Duodenal mucosa (tissue), 2 donors: ENCODE results near the gene FYN.

Experiments
- H3K27ac ChIP-seq: one replicate; pipeline ENCODE4 v1.7.0; 2013; ENCODE audit warnings: low read depth, low read length
- H3K27me3 ChIP-seq, 2 donors: one replicate each; pipeline ENCODE4 v1.7.0; 2013; ENCODE audit warnings: low read length in 2 of 2, control low read depth in 1 of 2; ENCODE audit not compliant: insufficient read depth in 2 of 2, control insufficient read depth in 1 of 2
- H3K36me3 ChIP-seq, 2 donors: one replicate each; pipeline ENCODE4 v1.7.0; 2013; ENCODE audit warnings: low read length in 2 of 2, control low read depth in 1 of 2; ENCODE audit not compliant: insufficient read depth in 2 of 2, control insufficient read depth in 1 of 2
- H3K4me1 ChIP-seq, 2 donors: one replicate each; pipeline ENCODE4 v1.7.0; 2013; ENCODE audit warnings: low read length in 2 of 2, control low read depth in 1 of 2; ENCODE audit not compliant: insufficient read depth in 2 of 2, control insufficient read depth in 1 of 2
- H3K4me3 ChIP-seq, 2 donors: one replicate each; pipeline ENCODE4 v1.7.0; 2013; ENCODE audit warnings: low read length in 2 of 2, low read depth in 1 of 2
- H3K9ac ChIP-seq, 2 donors: one replicate each; pipeline ENCODE4 v1.7.0; 2013; ENCODE audit warnings: low read length in 2 of 2, low read depth in 1 of 2
- H3K9me3 ChIP-seq, 2 donors: one replicate each; pipeline ENCODE4 v1.7.0; 2013; ENCODE audit warnings: low read length in 2 of 2, control low read depth in 1 of 2; ENCODE audit not compliant: control insufficient read depth in 1 of 2

The FYN gene

GRCh38 chr6:111680015-111680712 lies 193.1 kb downstream of the FYN start:
- Histone ChIP-seq H3K4me1 (peaks cover 15 to 20% of the 10 kb centered on the region in 2 donors), H3K27ac (no peak overlapping the region), H3K9ac (no peak overlapping the region), H3K27me3 (no peaks in the 10 kb centered on the region), H3K9me3 (no peaks in the 10 kb centered on the region), H3K4me3 (no peak overlapping the region), H3K36me3 (no peaks in the 10 kb centered on the region)

- Histone ChIP-seq H3K36me3 (peaks cover under 1 to 3% of the 10 kb centered on the region in 2 donors), H3K4me3 (no peak overlapping the region), H3K9ac (no peak overlapping the region), H3K27me3 (no peaks in the 10 kb centered on the region), H3K27ac (no peak overlapping the region), H3K9me3 (no peaks in the 10 kb centered on the region), H3K4me1 (peaks cover 21 to 27% of the 10 kb centered on the region in 2 donors)
Observed at GRCh38 chr6:111679126-111679858, 194.0 kb downstream of the FYN start.

- Histone ChIP-seq H3K4me1 (peaks cover 24 to 33% of the 10 kb centered on the region in 2 donors), H3K9ac (no peak overlapping the region), H3K27me3 (no peaks in the 10 kb centered on the region), H3K27ac (no peak overlapping the region), H3K4me3 (peak overlapping the region; percentile 29 to 56), H3K36me3 (peaks cover 3 to 13% of the 10 kb centered on the region in 2 donors), H3K9me3 (no peaks in the 10 kb centered on the region)
Observed at GRCh38 chr6:111677249-111677990, 195.8 kb downstream of the FYN start.

- no peaks in the 10 kb centered on the region for H3K27me3 ChIP-seq
- H3K36me3 ChIP-seq: peaks cover 5 to 24% of the 10 kb centered on the region in 2 donors
- no peak overlapping the region for H3K27ac ChIP-seq
- H3K9me3 ChIP-seq: no peaks in the 10 kb centered on the region
- no peak overlapping the region for H3K9ac ChIP-seq
- H3K4me3 ChIP-seq: peak overlapping the region; percentile 56
- peaks cover 24 to 33% of the 10 kb centered on the region in 2 donors for H3K4me1 ChIP-seq
Observed at GRCh38 chr6:111676383-111676782, 196.9 kb downstream of the FYN start.

GRCh38 chr6:111674883-111675282 lies 198.4 kb downstream of the FYN start:
- peaks cover 24 to 33% of the 10 kb centered on the region in 2 donors for H3K4me1 ChIP-seq
- H3K27me3 ChIP-seq: no peaks in the 10 kb centered on the region
- H3K4me3 ChIP-seq: peak overlapping the region in 1 of 2 donors; percentile 34
- peaks cover 9 to 30% of the 10 kb centered on the region in 2 donors for H3K36me3 ChIP-seq
- no peaks in the 10 kb centered on the region for H3K9me3 ChIP-seq
- no peak overlapping the region for H3K27ac ChIP-seq
- no peak overlapping the region for H3K9ac ChIP-seq

- no peaks in the 10 kb centered on the region for H3K27me3 ChIP-seq
- no peaks in the 10 kb centered on the region for H3K9me3 ChIP-seq
- peaks cover 24 to 33% of the 10 kb centered on the region in 2 donors for H3K4me1 ChIP-seq
- H3K36me3 ChIP-seq: peaks cover 9 to 34% of the 10 kb centered on the region in 2 donors
- no peak overlapping the region for H3K27ac ChIP-seq
- H3K4me3 ChIP-seq: no peak overlapping the region
- no peak overlapping the region for H3K9ac ChIP-seq
Observed at GRCh38 chr6:111674413-111674812, 198.8 kb downstream of the FYN start.

GRCh38 chr6:111673937-111674336 lies 199.3 kb downstream of the FYN start:
- H3K4me1 ChIP-seq: peaks cover 24 to 30% of the 10 kb centered on the region in 2 donors
- no peak overlapping the region for H3K27ac ChIP-seq
- H3K36me3 ChIP-seq: peaks cover 9 to 34% of the 10 kb centered on the region in 2 donors

GRCh38 chr6:111673532-111673931 lies 199.7 kb downstream of the FYN start:
- no peak overlapping the region for H3K27ac ChIP-seq
- no peaks in the 10 kb centered on the region for H3K9me3 ChIP-seq
- no peak overlapping the region for H3K4me3 ChIP-seq
- H3K27me3 ChIP-seq: no peaks in the 10 kb centered on the region
- peaks cover 24 to 26% of the 10 kb centered on the region in 2 donors for H3K4me1 ChIP-seq
- H3K9ac ChIP-seq: no peak overlapping the region
- H3K36me3 ChIP-seq: peaks cover 9 to 34% of the 10 kb centered on the region in 2 donors

More at GRCh38 chr6:111673937-111674336, 199.3 kb downstream of the FYN start:
- Histone ChIP-seq H3K4me3 (no peak overlapping the region), H3K9me3 (no peaks in the 10 kb centered on the region), H3K27me3 (no peaks in the 10 kb centered on the region), H3K9ac (no peak overlapping the region)

- peaks cover 9 to 34% of the 10 kb centered on the region in 2 donors for H3K36me3 ChIP-seq
- peaks cover 20 to 22% of the 10 kb centered on the region in 2 donors for H3K4me1 ChIP-seq
- no peaks in the 10 kb centered on the region for H3K9me3 ChIP-seq
- no peaks in the 10 kb centered on the region for H3K27me3 ChIP-seq
- H3K4me3 ChIP-seq: no peak overlapping the region
- no peak overlapping the region for H3K9ac ChIP-seq
- H3K27ac ChIP-seq: no peak overlapping the region
Observed at GRCh38 chr6:111672761-111673450, 200.3 kb downstream of the FYN start.
